Kidney (tissue), 14 donors: ENCODE measurements around the gene ABCB8. TPM values are rescaled to one million over a fixed set of nuclear protein-coding genes. Genes with fewer than 3 reads are reported as not detected.
"Not testable (repeated sequence)": the region's sequence is repeated elsewhere in the genome, so short reads cannot be mapped to it uniquely, and the experiment has no call there.

Source experiments
- DNase-seq, 5 donors: peaks; one replicate each; pipeline ENCODE4 v3.0.0-alpha.2; 2013 to 2020
- FAIRE-seq: peaks from 2 replicates; lab custom pipeline; 2012; peaks lifted over from hg19 to GRCh38; lab: Jason Lieb, UNC
- H3K27ac ChIP-seq, 2 donors: one replicate each; pipeline ENCODE4 v1.7.0; 2013; ENCODE audit warnings: low read depth in 2 of 2, low read length in 2 of 2, inconsistent platforms in 1 of 2
- H3K27me3 ChIP-seq: one replicate; pipeline ENCODE4 v1.7.1; 2013; ENCODE audit warnings: low read length, inconsistent platforms; ENCODE audit not compliant: control insufficient read depth, insufficient read depth
- H3K36me3 ChIP-seq, 3 donors: one replicate each; pipeline versions ENCODE4 v1.7.0 to v1.7.1; 2013; ENCODE audit warnings: low read length in 3 of 3, control low read depth in 1 of 3, inconsistent platforms in 1 of 3; ENCODE audit not compliant: insufficient read depth in 3 of 3, control insufficient read depth in 2 of 3
- H3K4me1 ChIP-seq, 3 donors: one replicate each; pipeline versions ENCODE4 v1.7.0 to v1.7.1; 2013; ENCODE audit warnings: low read length in 3 of 3, inconsistent platforms in 1 of 3, low read depth in 1 of 3; ENCODE audit not compliant: control insufficient read depth in 2 of 3, insufficient read depth in 2 of 3
- H3K4me3 ChIP-seq, 3 donors: one replicate each; pipeline versions ENCODE4 v1.7.0 to v1.8.1; 2013; ENCODE audit warnings: low read length in 3 of 3, control low read depth in 1 of 3, inconsistent platforms in 1 of 3
- H3K9ac ChIP-seq, 3 donors: one replicate each; pipeline versions ENCODE4 v1.7.0 to v1.7.1; 2013; ENCODE audit warnings: low read length in 3 of 3, control low read depth in 1 of 3, inconsistent platforms in 1 of 3
- H3K9me3 ChIP-seq, 3 donors: one replicate each; pipeline versions ENCODE4 v1.7.0 to v1.7.1; 2013; ENCODE audit warnings: low read length in 3 of 3, control low read depth in 1 of 3, inconsistent platforms in 1 of 3; ENCODE audit not compliant: control insufficient read depth in 2 of 3, insufficient read depth in 1 of 3
- CTCF ChIP-seq: IDR thresholded peaks from 3 replicates; pipeline ENCODE4 v1.5.1; 2012; ENCODE audit warnings: mild to moderate bottlenecking, moderate library complexity, borderline replicate concordance; ENCODE audit not compliant: insufficient read depth; ENCODE audit errors: extremely low read depth
- intact Hi-C: fragments of 100-400 bp; cut with DNase I; formaldehyde crosslinking; loops from one replicate; pipeline ENCODE4 v1.11.1; 2022
- polyA plus RNA-seq: library from polyadenylated mRNA; stranded (reverse); fragments of 350-450 nt; fragmentation: Illumina TruSeq; extraction: RNeasy Lipid Tissue Mini Kit (QIAGEN cat#74804); gene quantifications from one replicate; pipeline ENCODE4 v1.2.3, GENCODE V29; 2014; ENCODE audit warnings: low read depth, low replicate concordance; ENCODE audit not compliant: insufficient read depth
- total RNA-seq: library from RNA; stranded (reverse); fragmentation: NEBNext Ultra II Directional; extraction: Animal tissue kit (Norgen Biotek cat#: 25700); gene quantifications from one replicate; pipeline ENCODE4 v1.2.1, GENCODE V29; 2021
- donor health status: control.
- donor health status: control.
- donor health status: control.
- donor health status: control.
- donor health status: control.
- donor health status: DM: yes; HTN: yes; CAD: no.
- donor health status: Normal renal cell carcinoma (clear cell type).

ABCB8 gene
- total and polyA plus RNA-seq, 2 donors from 2014 or later, result 34.3 to 36.0 TPM

GRCh38 chr7:151024435-151025056, 3.7 kb upstream of the ABCB8 start, which contains the start of gene ATG9B:
TSS of gene ATG9B (minus strand) at chr7:151024494. CDS start at chr7:151024423, 71 bp downstream.
- H3K4me1 ChIP-seq, result no peaks in the 10 kb centered on the region
- no peak within 1 kb of the TSS for H3K4me3 ChIP-seq
- H3K27me3 ChIP-seq, result no peaks in the 10 kb centered on the region
- no peaks in the 10 kb centered on the region for H3K36me3 ChIP-seq
- no peak within 1 kb of the TSS for H3K9ac ChIP-seq
- H3K27ac ChIP-seq, result no peak within 1 kb of the TSS
- FAIRE-seq, result no peak
- H3K9me3 ChIP-seq, result no peaks in the 10 kb centered on the region
- no peak for DNase-seq
- TF ChIP-seq CTCF, result no peak
- intact Hi-C loops, result no loop called here

- Histone ChIP-seq H3K9me3 (no peaks in the 10 kb centered on the region), H3K27ac (no peak overlapping the region), H3K9ac (no peak overlapping the region), H3K36me3 (no peaks in the 10 kb centered on the region), H3K4me3 (no peak overlapping the region), H3K27me3 (no peaks in the 10 kb centered on the region), H3K4me1 (no peaks in the 10 kb centered on the region)
- TF ChIP-seq CTCF, result no peak
- no peak for DNase-seq
- intact Hi-C loops, result no loop called here
- no peak for FAIRE-seq
Observed at GRCh38 chr7:151025924-151026671, 2.2 kb upstream of the ABCB8 start.

- H3K9me3 ChIP-seq, H3K4me1 ChIP-seq, H3K27me3 ChIP-seq, H3K27ac ChIP-seq, FAIRE-seq, intact Hi-C loops, H3K36me3 ChIP-seq, DNase-seq: not testable (repeated sequence)
- peak overlapping the region in 2 of 3 donors; percentile 82 to 98 for H3K4me3 ChIP-seq
- peak overlapping the region in 1 of 3 donors; percentile 55 for H3K9ac ChIP-seq
Observed at GRCh38 chr7:151026771-151027727, 1.2 kb upstream of the ABCB8 start.

GRCh38 chr7:151027728-151028130, 521 bp upstream of the ABCB8 start:
- H3K27me3 ChIP-seq, FAIRE-seq, intact Hi-C loops: not testable (repeated sequence)

More at GRCh38 chr7:151027728-151028130, 521 bp upstream of the ABCB8 start:
- H3K9me3 ChIP-seq, H3K4me1 ChIP-seq, DNase-seq, H3K36me3 ChIP-seq: not testable (repeated sequence)
- peak overlapping the region in 2 of 3 donors; percentile 55 to 72 for H3K9ac ChIP-seq
- H3K27ac ChIP-seq, result peak overlapping the region in 1 of 2 donors; percentile 48
- H3K4me3 ChIP-seq, result peak overlapping the region; percentile 76 to 98 (median 82)
